Esophagus muscularis mucosa (tissue), 4 donors: ENCODE measurements around the gene PPFIA4.

Experiments
- EP300 ChIP-seq: sonication (generic); formaldehyde crosslinking; IDR thresholded peaks from one replicate; pipeline ENCODE4 v1.6.1; 2017; ENCODE audit warnings: antibody characterized with exemption
- POLR2A ChIP-seq: fragments of 450-650 bp; IDR thresholded peaks from one replicate; pipeline ENCODE4 v1.6.1; 2017; ENCODE audit warnings: antibody characterized with exemption, moderate library complexity, mild to moderate bottlenecking, low read depth
- TF ChIP-seq, protein P1 (sequence below), 3 experiments: fragments of 200-600 bp in 2 of 3; fragments of 450-650 bp in 1 of 3; sonication (generic) in 2 of 3; IDR thresholded peaks; one replicate each; pipeline ENCODE4 v1.5.1; 2017 to 2019; ENCODE audit warnings: antibody characterized with exemption in 3 of 3, mild to moderate bottlenecking in 2 of 3, moderate library complexity in 1 of 3

DNA sequence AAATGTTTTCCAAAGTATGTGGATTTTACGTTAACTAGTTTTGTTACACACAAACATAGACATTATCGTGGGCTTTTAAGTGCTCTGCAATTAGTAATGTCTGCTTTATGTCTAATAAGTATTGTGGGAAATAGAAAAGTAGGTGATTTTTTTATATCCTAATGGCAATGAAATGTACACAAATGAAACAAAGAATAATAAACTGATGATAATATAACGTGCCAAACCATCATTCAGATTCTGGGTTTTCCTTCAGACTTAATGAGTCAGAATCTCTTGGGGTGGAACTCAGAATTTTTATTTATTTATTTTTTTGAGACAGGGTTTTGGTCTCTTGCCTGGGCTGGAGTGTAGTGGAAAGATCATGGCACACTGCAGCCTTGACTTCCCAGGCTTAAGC is 17.1 kb upstream of the PPFIA4 start:
- TF ChIP-seq, protein P1, sequence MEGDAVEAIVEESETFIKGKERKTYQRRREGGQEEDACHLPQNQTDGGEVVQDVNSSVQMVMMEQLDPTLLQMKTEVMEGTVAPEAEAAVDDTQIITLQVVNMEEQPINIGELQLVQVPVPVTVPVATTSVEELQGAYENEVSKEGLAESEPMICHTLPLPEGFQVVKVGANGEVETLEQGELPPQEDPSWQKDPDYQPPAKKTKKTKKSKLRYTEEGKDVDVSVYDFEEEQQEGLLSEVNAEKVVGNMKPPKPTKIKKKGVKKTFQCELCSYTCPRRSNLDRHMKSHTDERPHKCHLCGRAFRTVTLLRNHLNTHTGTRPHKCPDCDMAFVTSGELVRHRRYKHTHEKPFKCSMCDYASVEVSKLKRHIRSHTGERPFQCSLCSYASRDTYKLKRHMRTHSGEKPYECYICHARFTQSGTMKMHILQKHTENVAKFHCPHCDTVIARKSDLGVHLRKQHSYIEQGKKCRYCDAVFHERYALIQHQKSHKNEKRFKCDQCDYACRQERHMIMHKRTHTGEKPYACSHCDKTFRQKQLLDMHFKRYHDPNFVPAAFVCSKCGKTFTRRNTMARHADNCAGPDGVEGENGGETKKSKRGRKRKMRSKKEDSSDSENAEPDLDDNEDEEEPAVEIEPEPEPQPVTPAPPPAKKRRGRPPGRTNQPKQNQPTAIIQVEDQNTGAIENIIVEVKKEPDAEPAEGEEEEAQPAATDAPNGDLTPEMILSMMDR (IDR thresholded peaks at IDR 0.05) = no peak
- TF ChIP-seq POLR2A (no peak), EP300 (no peak)
